SK-N-MC (cell line): ENCODE results near the gene ZNF512B.
"Not testable (repeated sequence)": the region's sequence is repeated elsewhere in the genome, so short reads cannot be mapped to it uniquely, and the experiment has no call there.

Experiments
- DNase-seq: peaks from one replicate; pipeline ENCODE4 v3.0.0-alpha.2; 2011; ENCODE audit warnings: low read depth, low spot score
- H3K27ac ChIP-seq: fragments of 200-600 bp; sonication (generic); 2 replicates; pipeline ENCODE4 v1.5.1; 2016; ENCODE audit warnings: mixed run types
- H3K36me3 ChIP-seq: fragments of 200-600 bp; sonication (generic); 2 replicates; pipeline ENCODE4 v1.6.1; 2017; ENCODE audit warnings: antibody characterized with exemption, low read length, mixed read lengths; ENCODE audit not compliant: insufficient read depth
- H3K4me3 ChIP-seq: fragments of 200-600 bp; sonication (generic); 2 replicates; pipeline ENCODE4 v1.5.1; 2016
- H3K9ac ChIP-seq: fragments of 200-600 bp; sonication (generic); 2 replicates; pipeline ENCODE4 v1.8.0; 2017; ENCODE audit warnings: mixed run types, mixed read lengths; ENCODE audit not compliant: insufficient read length
- H3K9me3 ChIP-seq: fragments of 200-600 bp; sonication (generic); 2 replicates; pipeline ENCODE4 v1.6.1; 2017; ENCODE audit warnings: low read depth, mild to moderate bottlenecking, antibody characterized with exemption, low read length, moderate library complexity, mixed read lengths
- EZH2 ChIP-seq: fragments of 200-600 bp; sonication (generic); IDR thresholded peaks from one replicate; pipeline ENCODE4 v1.6.1; 2017; ENCODE audit warnings: antibody characterized with exemption
- FOXP2 ChIP-seq: optimal IDR thresholded peaks from 2 replicates; pipeline ENCODE3; 2011; ENCODE audit warnings: mild to moderate bottlenecking, moderate library complexity; ENCODE audit not compliant: insufficient read depth; ENCODE audit errors: extremely low read length, control extremely low read depth
- POLR2AphosphoS5 ChIP-seq: IDR thresholded peaks from 2 replicates; pipeline ENCODE4 v1.6.1; 2012; ENCODE audit warnings: mild to moderate bottlenecking, low read depth, low read length, borderline replicate concordance

The ZNF512B gene

GRCh38 chr20:63979557-63980316 is 10.0 kb upstream of the ZNF512B start, which contains the start of gene SAMD10:
TSS of gene SAMD10 (minus strand) at chr20:63979642. CDS start at chr20:63979467, 175 bp downstream.
- H3K27ac ChIP-seq, result peak within 1 kb of the TSS; percentile 65
- no peak for DNase-seq
- H3K9me3 ChIP-seq, result no peaks in the 10 kb centered on the region
- H3K9ac ChIP-seq, result peak within 1 kb of the TSS; percentile 67
- TF ChIP-seq POLR2AphosphoS5 (peak; percentile 79), FOXP2 (no peak)
- peak within 1 kb of the TSS; percentile 97 for H3K4me3 ChIP-seq
- H3K36me3 ChIP-seq, result peaks cover 13% of the 10 kb centered on the region

- no peak for DNase-seq
- no peaks in the 10 kb centered on the region for H3K9me3 ChIP-seq
- no peak overlapping the region for H3K27ac ChIP-seq
- H3K36me3 ChIP-seq, result peaks cover 8% of the 10 kb centered on the region; the same call in 1 of the 2 replicates
- H3K4me3 ChIP-seq, result peak overlapping the region; percentile 97
- peak overlapping the region; percentile 59 for H3K9ac ChIP-seq
- TF ChIP-seq EZH2 (no peak), FOXP2 (no peak), POLR2AphosphoS5 (no peak)
Observed at GRCh38 chr20:63979229-63979556, 9.5 kb upstream of the ZNF512B start.

GRCh38 chr20:63978319-63979228 is 8.8 kb upstream of the ZNF512B start:
- no peak for DNase-seq
- Histone ChIP-seq H3K4me3 (peak overlapping the region; percentile 97), H3K9ac (peak overlapping the region; percentile 59), H3K9me3 (no peaks in the 10 kb centered on the region), H3K36me3 (peaks cover 8% of the 10 kb centered on the region; the same call in 1 of the 2 replicates), H3K27ac (no peak overlapping the region)
- TF ChIP-seq POLR2AphosphoS5 (0 out of 2 replicates have a peak, but pooled peaks have one; percentile 25), EZH2 (no peak)

GRCh38 chr20:63977739-63978276 is 8.1 kb upstream of the ZNF512B start:
- Histone ChIP-seq H3K4me3 (no peak overlapping the region), H3K27ac (no peak overlapping the region), H3K36me3 (peaks cover 5% of the 10 kb centered on the region; the same call in 1 of the 2 replicates), H3K9ac (no peak overlapping the region), H3K9me3 (no peaks in the 10 kb centered on the region)
- no peak for DNase-seq
- no peak for TF ChIP-seq EZH2
- no peak for TF ChIP-seq POLR2AphosphoS5

- Histone ChIP-seq H3K9me3 (no peaks in the 10 kb centered on the region), H3K36me3 (no peaks in the 10 kb centered on the region), H3K4me3 (no peak overlapping the region), H3K9ac (no peak overlapping the region), H3K27ac (no peak overlapping the region)
- TF ChIP-seq FOXP2, result no peak
- TF ChIP-seq POLR2AphosphoS5, result no peak
- no peak for TF ChIP-seq EZH2
- no peak for DNase-seq
Observed at GRCh38 chr20:63976980-63977738, 7.4 kb upstream of the ZNF512B start.

- not testable (repeated sequence) for DNase-seq, H3K9ac ChIP-seq, H3K27ac ChIP-seq, H3K9me3 ChIP-seq, H3K36me3 ChIP-seq, H3K4me3 ChIP-seq
Observed at GRCh38 chr20:63976511-63976910, 6.8 kb upstream of the ZNF512B start.

- Histone ChIP-seq H3K9ac (no peak overlapping the region), H3K27ac (no peak overlapping the region), H3K36me3 (no peaks in the 10 kb centered on the region), H3K9me3 (no peaks in the 10 kb centered on the region), H3K4me3 (no peak overlapping the region)
- TF ChIP-seq FOXP2 (no peak), EZH2 (no peak), POLR2AphosphoS5 (no peak)
- no peak for DNase-seq
Observed at GRCh38 chr20:63974402-63975200, 4.9 kb upstream of the ZNF512B start.
